Endodermal cell (in vitro differentiated cells): Measurements from ENCODE around the gene TAF10. TPM values are rescaled to one million over a fixed set of nuclear protein-coding genes. Genes with fewer than 3 reads are reported as not detected.
A peak's percentile ranks its signal among the peaks of the same experiment; 100 is the strongest.

ENCODE experiments used
- DNase-seq: peaks from one replicate; pipeline ENCODE4 v3.0.0-alpha.2; 2017
- H3K27ac ChIP-seq: 2 replicates; pipeline ENCODE4 v1.5.1; 2013; ENCODE audit warnings: mild to moderate bottlenecking, low read depth, low read length, moderate library complexity
- H3K27me3 ChIP-seq: 2 replicates; pipeline ENCODE4 v1.6.1; 2013; ENCODE audit warnings: mild to moderate bottlenecking, low read length, moderate library complexity; ENCODE audit not compliant: insufficient read depth, control insufficient read depth, poor library complexity, severe bottlenecking
- H3K36me3 ChIP-seq: 2 replicates; pipeline ENCODE4 v1.7.0; 2013; ENCODE audit warnings: mild to moderate bottlenecking, low read length, moderate library complexity; ENCODE audit not compliant: control insufficient read depth, insufficient read depth
- H3K4me1 ChIP-seq: one replicate; pipeline ENCODE4 v1.7.0; 2013; ENCODE audit warnings: low read length; ENCODE audit not compliant: control insufficient read depth, insufficient read depth
- H3K4me3 ChIP-seq: 2 replicates; pipeline ENCODE4 v1.5.1; 2013; ENCODE audit warnings: mild to moderate bottlenecking, low read length, moderate library complexity
- H3K9ac ChIP-seq: 2 replicates; pipeline ENCODE4 v1.6.1; 2013; ENCODE audit warnings: mild to moderate bottlenecking, low read length, moderate library complexity; ENCODE audit not compliant: poor library complexity, severe bottlenecking; ENCODE audit errors: extremely low read depth
- H3K9me3 ChIP-seq: 2 replicates; pipeline ENCODE4 v1.6.1; 2013; ENCODE audit warnings: mild to moderate bottlenecking, low read length, moderate library complexity; ENCODE audit not compliant: control insufficient read depth
- H3K27ac Mint-ChIP-seq: 2 replicates; pipeline ENCODE4 v1.8.0; 2020; ENCODE audit warnings: mixed read lengths
- H3K27me3 Mint-ChIP-seq: 2 replicates; pipeline ENCODE4 v1.8.0; 2021; ENCODE audit warnings: mild to moderate bottlenecking, mixed read lengths; ENCODE audit not compliant: insufficient read depth
- H3K36me3 Mint-ChIP-seq: 2 replicates; pipeline ENCODE4 v1.8.0; 2020; ENCODE audit warnings: low read depth, mixed read lengths
- H3K4me1 Mint-ChIP-seq: 2 replicates; pipeline ENCODE4 v1.8.0; 2020; ENCODE audit warnings: mixed read lengths
- H3K4me3 Mint-ChIP-seq: 2 replicates; pipeline ENCODE4 v1.8.0; 2020; ENCODE audit warnings: mild to moderate bottlenecking, moderate library complexity, mixed read lengths
- H3K9me3 Mint-ChIP-seq: 2 replicates; pipeline ENCODE4 v1.8.0; 2020; ENCODE audit warnings: mild to moderate bottlenecking, mixed read lengths
- CTCF ChIP-seq: fragments of 200-600 bp; sonication (generic); conservative IDR thresholded peaks from 2 replicates; pipeline ENCODE4 v1.5.0; 2021; ENCODE audit warnings: antibody characterized with exemption, mild to moderate bottlenecking
- WGBS, 2 experiments: methylation state at CpG; one replicate each; pipeline versions ENCODE4 v1.1.5 to v1.1.7; 2013; ENCODE audit warnings: missing lambda C conversion rate in 2 of 2, mixed read lengths in 1 of 2; ENCODE audit not compliant: insufficient coverage in 1 of 2, insufficient read length in 1 of 2; 5-methylcytosine and 5-hydroxymethylcytosine counted together
- total RNA-seq, 2 donors: library from RNA; stranded (reverse); fragmentation: NEBNext Ultra II Directional in 1 of 2; extraction: Animal tissue kit (Norgen Biotek cat#: 25700) in 1 of 2; gene quantifications; 2 replicates in 1 of 2; 3 replicates in 1 of 2; pipeline ENCODE4 v1.2.1, GENCODE V29; 2021

Gene TAF10
- total RNA-seq, 2 donors from 2014 or later, result 168 to 202 TPM

- Histone ChIP-seq H3K27me3 (no peaks in the 10 kb centered on the region), H3K9ac (no peak overlapping the region), H3K36me3 (no peaks in the 10 kb centered on the region), H3K9me3 (no peaks in the 10 kb centered on the region), H3K4me1 (no peaks in the 10 kb centered on the region), H3K4me3 (no peak overlapping the region), H3K27ac (no peak overlapping the region)
- H3K4me1 Mint-ChIP-seq, result peaks cover 5% of the 10 kb centered on the region
- no peaks in the 10 kb centered on the region for H3K36me3 Mint-ChIP-seq
- no peak for TF ChIP-seq CTCF
- H3K27ac Mint-ChIP-seq, result no peak overlapping the region
- 92 to 97% methylated on average over 9 to 10 of the region's 10 CpGs for WGBS, 2 experiments
- H3K9me3 Mint-ChIP-seq, result no peaks in the 10 kb centered on the region
- peak; percentile 35 for DNase-seq
- no peak overlapping the region for H3K4me3 Mint-ChIP-seq
- no peaks in the 10 kb centered on the region for H3K27me3 Mint-ChIP-seq
These were observed 48.3 kb downstream of the TAF10 start for GRCh38 chr11:6563667-6564066.

GRCh38 chr11:6563121-6563619 is 48.8 kb downstream of the TAF10 start:
- no peak overlapping the region for H3K27ac Mint-ChIP-seq
- no peak overlapping the region for H3K4me3 Mint-ChIP-seq
- no peaks in the 10 kb centered on the region for H3K27me3 Mint-ChIP-seq
- H3K9me3 Mint-ChIP-seq, result no peaks in the 10 kb centered on the region
- H3K27ac ChIP-seq, result no peak overlapping the region
- peaks cover under 1% of the 10 kb centered on the region for H3K4me1 Mint-ChIP-seq
- 93 to 100% methylated on average over 3 to 4 of the region's 4 CpGs for WGBS, 2 experiments
- H3K36me3 ChIP-seq, result no peaks in the 10 kb centered on the region
- H3K36me3 Mint-ChIP-seq, result no peaks in the 10 kb centered on the region
- no peak for TF ChIP-seq CTCF
- no peaks in the 10 kb centered on the region for H3K27me3 ChIP-seq
- H3K4me1 ChIP-seq, result no peaks in the 10 kb centered on the region
- H3K9me3 ChIP-seq, result no peaks in the 10 kb centered on the region
- peak; percentile 54 for DNase-seq
- H3K4me3 ChIP-seq, result no peak overlapping the region
- no peak overlapping the region for H3K9ac ChIP-seq

DNA sequence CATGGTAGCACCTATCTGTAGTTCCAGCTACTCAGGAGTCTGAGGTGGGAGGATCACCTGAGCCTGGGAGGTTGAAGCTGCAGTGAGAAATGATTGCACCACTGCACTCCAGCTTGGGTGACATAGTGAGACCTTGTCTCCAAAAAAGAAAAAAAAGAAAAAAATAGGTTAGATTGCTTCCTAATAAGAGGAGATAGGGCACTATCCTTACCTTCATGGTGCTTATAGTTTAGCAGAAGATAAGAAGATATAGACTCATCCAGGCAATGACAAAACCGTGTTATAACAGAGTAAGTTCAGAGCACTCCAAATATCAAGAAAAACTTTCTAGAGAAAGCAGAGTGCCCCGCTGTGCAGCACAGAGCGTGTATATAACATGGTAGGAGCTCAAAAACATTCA is 50.7 kb downstream of the TAF10 start:
- Mint-ChIP-seq H3K36me3 (no peaks in the 10 kb centered on the region), H3K27ac (no peak overlapping the region), H3K4me1 (no peaks in the 10 kb centered on the region), H3K9me3 (no peaks in the 10 kb centered on the region), H3K27me3 (no peaks in the 10 kb centered on the region), H3K4me3 (no peak overlapping the region)
- 74 to 97% methylated on average over 2 to 3 of the region's 3 CpGs for WGBS, 2 experiments
- Histone ChIP-seq H3K36me3 (no peaks in the 10 kb centered on the region), H3K27ac (no peak overlapping the region), H3K9ac (no peak overlapping the region), H3K9me3 (no peaks in the 10 kb centered on the region), H3K27me3 (no peaks in the 10 kb centered on the region), H3K4me1 (no peaks in the 10 kb centered on the region), H3K4me3 (no peak overlapping the region)
- no peak for TF ChIP-seq CTCF
- no peak for DNase-seq

Other genes with a start within 250 kb of the TAF10 start
- gene SMPD1, start 221.7 kb downstream of the TAF10 start, total RNA-seq, result 10 to 100 TPM in 1 of 2 donors, 1 to 10 TPM in 1; 9.4 to 28.7 TPM
- 10 to 100 TPM; 51.5 to 51.6 TPM for gene APBB1, start 193.1 kb downstream of the TAF10 start, total RNA-seq
- 1 to 10 TPM; 3.9 to 6.0 TPM for gene HPX, start 171.2 kb downstream of the TAF10 start, total RNA-seq
- gene TRIM3, start 138.3 kb downstream of the TAF10 start, total RNA-seq, result 10 to 100 TPM; 13.0 to 18.0 TPM
- gene ARFIP2, start 130.9 kb downstream of the TAF10 start, total RNA-seq, result 10 to 100 TPM; 56.5 to 56.8 TPM
- 10 to 100 TPM; 29.6 to 30.5 TPM for gene TIMM10B, start 130.7 kb downstream of the TAF10 start, total RNA-seq
- gene DNHD1, start 114.9 kb downstream of the TAF10 start, total RNA-seq, result 10 to 100 TPM; 11.0 to 12.2 TPM
- 10 to 100 TPM; 11.0 to 12.8 TPM for gene RRP8, start 8.6 kb downstream of the TAF10 start, total RNA-seq
- 100 to 1,000 TPM; 125 to 136 TPM for gene ILK, start 8.4 kb downstream of the TAF10 start, total RNA-seq
- gene TPP1, start 7.2 kb upstream of the TAF10 start, total RNA-seq, result 10 to 100 TPM; 68.3 to 71.0 TPM
- gene DCHS1, start 43.6 kb upstream of the TAF10 start, total RNA-seq, result 10 to 100 TPM; 13.7 to 14.3 TPM
- gene MRPL17, start 71.1 kb upstream of the TAF10 start, total RNA-seq, result 10 to 100 TPM; 57.6 to 72.6 TPM
- gene OR2AG2, start 159.8 kb upstream of the TAF10 start, total RNA-seq, result under 1 TPM; 0.20 to 0.68 TPM
- not detected for gene OR2AG1, start 170.8 kb upstream of the TAF10 start, total RNA-seq
- under 1 TPM; 0.09 to 0.51 TPM for gene OR6A2, start 187.5 kb upstream of the TAF10 start, total RNA-seq
- not detected for gene OR10A5, start 233.5 kb upstream of the TAF10 start, total RNA-seq